Measurements from ENCODE around the gene APBA2. TPM values are rescaled to one million over a fixed set of nuclear protein-coding genes. Genes with fewer than 3 reads are reported as not detected.

APBA2 gene
- polyA plus RNA-seq, 1 donor (not counting 4 experiments of a cell fraction or from before 2014, with no cell fraction given), result 5.5 TPM

DNA sequence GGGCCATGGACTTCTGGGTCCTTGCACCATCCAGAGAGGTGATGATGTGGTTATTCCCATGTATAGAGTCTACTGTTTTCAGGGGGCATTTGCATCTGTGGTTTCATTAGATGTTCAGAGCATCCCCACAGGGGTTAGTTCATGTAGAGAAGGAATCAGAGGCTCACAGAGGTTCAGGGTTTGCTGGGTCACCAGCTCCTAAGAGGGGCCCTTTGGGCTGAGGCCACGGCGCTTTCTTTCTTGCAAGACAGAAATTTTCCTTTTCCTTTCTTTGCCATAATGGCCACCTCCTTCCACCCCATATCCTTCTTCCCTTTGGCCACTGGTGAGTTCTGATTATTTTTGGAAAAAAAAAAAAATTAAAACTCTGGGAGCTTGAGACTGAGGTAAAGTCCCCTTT lies 62.3 kb downstream of the APBA2 start:
- FAIRE-seq, result no peak
- TF ChIP-seq CTCF (optimal IDR thresholded peaks at IDR 0.05 in 1 of 3, IDR thresholded peaks at IDR 0.05 in 1 of 3, conservative IDR thresholded peaks at IDR 0.05 in 1 of 3; ENCODE audit: extremely low read depth in 1 of 3, insufficient read depth in 2 of 3, low read length in 3 of 3) (no peak), EZH2 (IDR thresholded peaks at IDR 0.05; ENCODE audit: low read length) (no peak)
- Histone ChIP-seq H3K79me2 (ENCODE audit: control insufficient read depth, insufficient read depth, low read length) (no peaks in the 10 kb centered on the region), H3K36me3 (ENCODE audit: control insufficient read depth in 2 of 2, extremely low read depth in 1 of 2, insufficient read depth in 2 of 2, low read length in 2 of 2) (no peaks in the 10 kb centered on the region), H3K4me1 (ENCODE audit: control insufficient read depth, extremely low read depth, insufficient read depth, low read length) (no peaks in the 10 kb centered on the region), H3K9me1 (ENCODE audit: control insufficient read depth, extremely low read depth, insufficient read depth, low read length) (no peaks in the 10 kb centered on the region), H3K27me3 (ENCODE audit: control insufficient read depth, extremely low read depth, insufficient read depth, low read length) (no peaks in the 10 kb centered on the region), H3K4me2 (ENCODE audit: control insufficient read depth, extremely low read depth, insufficient read depth, low read depth, low read length) (no peak overlapping the region), H4K20me1 (ENCODE audit: control insufficient read depth, extremely low read depth, insufficient read depth, low read length) (no peaks in the 10 kb centered on the region), H3K9ac (ENCODE audit: control insufficient read depth, extremely low read depth, insufficient read depth, low read length) (no peak overlapping the region), H2AFZ (ENCODE audit: control insufficient read depth, low read length) (no peak overlapping the region), H3K27ac (ENCODE audit: control insufficient read depth, insufficient read depth, low read length) (no peak overlapping the region), H3K4me3 (ENCODE audit: control insufficient read depth in 2 of 3, extremely low read depth in 1 of 3, insufficient read depth in 2 of 3, low read depth in 1 of 3, low read length in 3 of 3) (no peak overlapping the region), H3K9me3 (ENCODE audit: control insufficient read depth, low read depth, low read length) (peaks cover 4% of the 10 kb centered on the region)
- DNase-seq (ENCODE audit: low read depth, low spot score), result no peak
- dilution Hi-C loops (cut with MboI; ENCODE audit: extremely low pct_ligation_motif_present, low sequenced_read_pairs), result no loop called here

GRCh38 chr15:28950916-28951315 lies 65.1 kb downstream of the APBA2 start:
- no peak for FAIRE-seq
- H2AFZ ChIP-seq (ENCODE audit: control insufficient read depth, low read length), result no peak overlapping the region
- H3K27ac ChIP-seq (ENCODE audit: control insufficient read depth, insufficient read depth, low read length), result no peak overlapping the region
- no peak for DNase-seq (ENCODE audit: low read depth, low spot score)
- no peaks in the 10 kb centered on the region for H3K9me1 ChIP-seq (ENCODE audit: control insufficient read depth, extremely low read depth, insufficient read depth, low read length)
- no peaks in the 10 kb centered on the region for H4K20me1 ChIP-seq (ENCODE audit: control insufficient read depth, extremely low read depth, insufficient read depth, low read length)
- peaks cover 2% of the 10 kb centered on the region for H3K9me3 ChIP-seq (ENCODE audit: control insufficient read depth, low read depth, low read length)
- H3K4me3 ChIP-seq (ENCODE audit: control insufficient read depth in 2 of 3, extremely low read depth in 1 of 3, insufficient read depth in 2 of 3, low read depth in 1 of 3, low read length in 3 of 3), result no peak overlapping the region
- H3K36me3 ChIP-seq (ENCODE audit: control insufficient read depth in 2 of 2, extremely low read depth in 1 of 2, insufficient read depth in 2 of 2, low read length in 2 of 2), result no peaks in the 10 kb centered on the region
- no peak for TF ChIP-seq CTCF (optimal IDR thresholded peaks at IDR 0.05 in 1 of 3, IDR thresholded peaks at IDR 0.05 in 1 of 3, conservative IDR thresholded peaks at IDR 0.05 in 1 of 3; ENCODE audit: extremely low read depth in 1 of 3, insufficient read depth in 2 of 3, low read length in 3 of 3)
- TF ChIP-seq EZH2 (IDR thresholded peaks at IDR 0.05; ENCODE audit: low read length), result no peak
- no peak overlapping the region for H3K9ac ChIP-seq (ENCODE audit: control insufficient read depth, extremely low read depth, insufficient read depth, low read length)
- H3K4me2 ChIP-seq (ENCODE audit: control insufficient read depth, extremely low read depth, insufficient read depth, low read depth, low read length), result no peak overlapping the region
- no peaks in the 10 kb centered on the region for H3K79me2 ChIP-seq (ENCODE audit: control insufficient read depth, insufficient read depth, low read length)
- dilution Hi-C loops (cut with MboI; ENCODE audit: extremely low pct_ligation_motif_present, low sequenced_read_pairs), result no loop called here
- H3K4me1 ChIP-seq (ENCODE audit: control insufficient read depth, extremely low read depth, insufficient read depth, low read length), result no peaks in the 10 kb centered on the region
- no peaks in the 10 kb centered on the region for H3K27me3 ChIP-seq (ENCODE audit: control insufficient read depth, extremely low read depth, insufficient read depth, low read length)
